Inflammatory macrophage treated with lipopolysaccharide for 4 hours (primary cell): Measurements from ENCODE around the gene PLAAT1.

Experiments used
- DNase-seq: peaks from one replicate; pipeline ENCODE4 v3.0.0-alpha.2; 2020

PLAAT1 gene

GRCh38 chr3:193240850-193241706 is at the start of gene PLAAT1:
Gene PLAAT1, plus strand, starts transcription at chr3:193241222. Its CDS starts 14,429 bp downstream, at chr3:193255651.
- peak; percentile 3 for DNase-seq

- no peak for DNase-seq
Measured at GRCh38 chr3:193194371-193194770, 46.7 kb upstream of the PLAAT1 start.

- DNase-seq = no peak
Measured at GRCh38 chr3:193196746-193197145, 44.3 kb upstream of the PLAAT1 start.

- DNase-seq = no peak
Measured at GRCh38 chr3:193207290-193208273, 33.4 kb upstream of the PLAAT1 start.

- no peak for DNase-seq
Measured at GRCh38 chr3:193210618-193211017, 30.4 kb upstream of the PLAAT1 start.

GRCh38 chr3:193211173-193211572 is 29.8 kb upstream of the PLAAT1 start:
- DNase-seq = no peak

- DNase-seq = no peak
Measured at GRCh38 chr3:193211984-193212383, 29.0 kb upstream of the PLAAT1 start.

- DNase-seq = no peak
Measured at GRCh38 chr3:193212844-193213243, 28.2 kb upstream of the PLAAT1 start.

GRCh38 chr3:193214445-193214844 is 26.6 kb upstream of the PLAAT1 start:
- DNase-seq = no peak

GRCh38 chr3:193225302-193226125 is 15.5 kb upstream of the PLAAT1 start:
- DNase-seq = no peak

- no peak for DNase-seq
Measured at GRCh38 chr3:193228206-193228605, 12.8 kb upstream of the PLAAT1 start.

GRCh38 chr3:193229851-193230420 is 11.1 kb upstream of the PLAAT1 start:
- no peak for DNase-seq

- no peak for DNase-seq
Measured at GRCh38 chr3:193230610-193231009, 10.4 kb upstream of the PLAAT1 start.

- DNase-seq = no peak
Measured at GRCh38 chr3:193231201-193231600, 9.8 kb upstream of the PLAAT1 start.

GRCh38 chr3:193236599-193236998 is 4.4 kb upstream of the PLAAT1 start:
- no peak for DNase-seq

GRCh38 chr3:193237030-193237429 is 4.0 kb upstream of the PLAAT1 start:
- no peak for DNase-seq

GRCh38 chr3:193240436-193240849 is 579 bp upstream of the PLAAT1 start:
- no peak for DNase-seq

GRCh38 chr3:193241716-193242115 is 694 bp downstream of the PLAAT1 start:
- no peak for DNase-seq

GRCh38 chr3:193243571-193243970 is 2.5 kb downstream of the PLAAT1 start:
- DNase-seq = no peak

- DNase-seq = no peak
Measured at GRCh38 chr3:193248848-193249468, 7.9 kb downstream of the PLAAT1 start.

- DNase-seq = no peak
Measured at GRCh38 chr3:193250492-193250891, 9.5 kb downstream of the PLAAT1 start.
